ENCODE results near the gene PAPPA. TPM values are rescaled to one million over a fixed set of nuclear protein-coding genes. Genes with fewer than 3 reads are reported as not detected.
A peak's percentile ranks its signal among the peaks of the same experiment; 100 is the strongest.

The PAPPA gene
- total and polyA plus RNA-seq, 2 experiments from 2014 or later = 0.76 to 0.80 TPM

- Histone ChIP-seq H3K27me3 (no peaks in the 10 kb centered on the region), H3K4me3 (no peak overlapping the region), H3K4me1 (ENCODE audit: low read depth) (no peaks in the 10 kb centered on the region), H3K36me3 (no peaks in the 10 kb centered on the region), H3K27ac (no peak overlapping the region), H3K9me3 (ENCODE audit: low read depth) (no peaks in the 10 kb centered on the region)
- DNase-seq (ENCODE audit: low read depth in 1 of 2, low spot score in 1 of 2) = no peak
- no peak for TF ChIP-seq CTCF (IDR thresholded peaks at IDR 0.05; ENCODE audit: low read depth, low read length)
Observed at GRCh38 chr9:116352958-116353357, 199.4 kb downstream of the PAPPA start.

GRCh38 chr9:116355153-116355921 lies 201.7 kb downstream of the PAPPA start:
- no peaks in the 10 kb centered on the region for H3K36me3 ChIP-seq
- H3K27me3 ChIP-seq = no peaks in the 10 kb centered on the region
- H3K27ac ChIP-seq = no peak overlapping the region
- H3K4me1 ChIP-seq (ENCODE audit: low read depth) = no peaks in the 10 kb centered on the region
- peak in 1 of 2 donors; percentile 97 for DNase-seq (ENCODE audit: low read depth in 1 of 2, low spot score in 1 of 2)
- no peak overlapping the region for H3K4me3 ChIP-seq
- H3K9me3 ChIP-seq (ENCODE audit: low read depth) = no peaks in the 10 kb centered on the region
- TF ChIP-seq CTCF (IDR thresholded peaks at IDR 0.05; ENCODE audit: low read depth, low read length) = no peak

- no peak for DNase-seq (ENCODE audit: low read depth in 1 of 2, low spot score in 1 of 2)
- TF ChIP-seq CTCF (IDR thresholded peaks at IDR 0.05; ENCODE audit: low read depth, low read length) = no peak
- H3K4me3 ChIP-seq = no peak overlapping the region
- H3K4me1 ChIP-seq (ENCODE audit: low read depth) = no peaks in the 10 kb centered on the region
- no peaks in the 10 kb centered on the region for H3K27me3 ChIP-seq
- no peaks in the 10 kb centered on the region for H3K9me3 ChIP-seq (ENCODE audit: low read depth)
- H3K27ac ChIP-seq = no peak overlapping the region
- no peaks in the 10 kb centered on the region for H3K36me3 ChIP-seq
Observed at GRCh38 chr9:116358251-116358650, 204.7 kb downstream of the PAPPA start.

- H3K27ac ChIP-seq = no peak overlapping the region
Observed at GRCh38 chr9:116360016-116360415, 206.4 kb downstream of the PAPPA start.

GRCh38 chr9:116360989-116361388 lies 207.4 kb downstream of the PAPPA start:
- no peak for TF ChIP-seq CTCF (IDR thresholded peaks at IDR 0.05; ENCODE audit: low read depth, low read length)
- Histone ChIP-seq H3K4me3 (no peak overlapping the region), H3K36me3 (no peaks in the 10 kb centered on the region), H3K4me1 (ENCODE audit: low read depth) (no peaks in the 10 kb centered on the region), H3K27me3 (no peaks in the 10 kb centered on the region), H3K9me3 (ENCODE audit: low read depth) (no peaks in the 10 kb centered on the region), H3K27ac (no peak overlapping the region)
- peak in 1 of 2 donors; percentile 68 for DNase-seq (ENCODE audit: low read depth in 1 of 2, low spot score in 1 of 2)

More at GRCh38 chr9:116360016-116360415, 206.4 kb downstream of the PAPPA start:
- no peaks in the 10 kb centered on the region for H3K4me1 ChIP-seq (ENCODE audit: low read depth)
- H3K27me3 ChIP-seq = no peaks in the 10 kb centered on the region
- no peak overlapping the region for H3K4me3 ChIP-seq
- no peak for DNase-seq (ENCODE audit: low read depth in 1 of 2, low spot score in 1 of 2)
- no peak for TF ChIP-seq CTCF (IDR thresholded peaks at IDR 0.05; ENCODE audit: low read depth, low read length)
- no peaks in the 10 kb centered on the region for H3K36me3 ChIP-seq
- H3K9me3 ChIP-seq (ENCODE audit: low read depth) = no peaks in the 10 kb centered on the region
